Measurements from ENCODE around the gene DIPK2A.
A peak's percentile ranks its signal among the peaks of the same experiment; 100 is the strongest.

DIPK2A gene, protein sequence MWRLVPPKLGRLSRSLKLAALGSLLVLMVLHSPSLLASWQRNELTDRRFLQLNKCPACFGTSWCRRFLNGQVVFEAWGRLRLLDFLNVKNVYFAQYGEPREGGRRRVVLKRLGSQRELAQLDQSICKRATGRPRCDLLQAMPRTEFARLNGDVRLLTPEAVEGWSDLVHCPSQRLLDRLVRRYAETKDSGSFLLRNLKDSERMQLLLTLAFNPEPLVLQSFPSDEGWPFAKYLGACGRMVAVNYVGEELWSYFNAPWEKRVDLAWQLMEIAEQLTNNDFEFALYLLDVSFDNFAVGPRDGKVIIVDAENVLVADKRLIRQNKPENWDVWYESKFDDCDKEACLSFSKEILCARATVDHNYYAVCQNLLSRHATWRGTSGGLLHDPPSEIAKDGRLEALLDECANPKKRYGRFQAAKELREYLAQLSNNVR

DNA sequence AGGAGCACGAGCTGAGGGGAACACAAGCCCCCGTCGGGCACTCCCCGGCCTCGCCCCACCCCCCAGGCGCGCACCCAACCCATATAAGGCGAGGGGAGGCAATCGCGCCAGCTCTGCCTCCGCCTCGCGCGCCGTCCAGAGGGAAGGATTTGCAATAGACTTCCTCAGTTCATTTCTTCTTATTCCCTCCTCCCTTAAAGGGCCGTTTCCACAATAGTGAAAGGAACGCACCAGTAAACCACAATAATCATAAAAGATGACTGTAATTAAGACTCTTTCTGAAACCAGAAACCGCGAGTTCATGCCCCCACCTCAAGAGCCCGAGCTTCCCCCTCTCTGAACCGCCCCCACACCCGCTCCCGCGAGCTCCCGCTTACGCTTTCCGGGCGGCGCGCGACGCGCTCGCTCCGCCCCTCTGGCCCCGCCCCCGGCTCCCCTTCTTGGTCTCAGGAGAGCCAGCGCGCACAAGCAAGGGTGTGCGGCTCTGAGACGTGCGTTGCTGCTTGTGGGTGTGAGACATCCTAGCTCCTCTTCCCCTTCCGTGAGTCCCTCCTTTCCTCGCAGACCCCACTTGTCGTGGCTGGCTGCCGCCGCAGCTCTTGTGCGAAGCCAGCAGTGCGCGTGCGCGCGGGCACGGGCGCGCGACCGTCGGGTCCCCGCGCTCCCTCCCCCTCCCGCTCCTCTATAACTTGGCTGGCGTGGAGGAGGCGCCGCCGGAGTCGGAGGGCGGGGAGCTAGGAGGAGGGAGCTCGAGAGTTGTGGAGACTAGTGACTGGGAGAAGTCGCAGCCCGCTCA lies at the start of gene DIPK2A:
Gene DIPK2A (plus strand): TSS at position 465 of the 796 bp plus-strand sequence. CDS start 510 bp downstream, outside the sequence.
- Histone ChIP-seq H3K27me3 (ENCODE audit: control insufficient read depth, insufficient read depth, low read length) (no peaks in the 10 kb centered on the region), H3K9ac (ENCODE audit: low read length) (peak within 1 kb of the TSS; percentile 84), H3K4me1 (ENCODE audit: control insufficient read depth, insufficient read depth, low read length) (peaks cover 5% of the 10 kb centered on the region), H3K4me3 (ENCODE audit: low read length) (peak within 1 kb of the TSS; percentile 76), H3K9me3 (ENCODE audit: control insufficient read depth, low read length) (no peaks in the 10 kb centered on the region), H3K36me3 (ENCODE audit: control insufficient read depth, insufficient read depth, low read length) (no peaks in the 10 kb centered on the region)

DNA sequence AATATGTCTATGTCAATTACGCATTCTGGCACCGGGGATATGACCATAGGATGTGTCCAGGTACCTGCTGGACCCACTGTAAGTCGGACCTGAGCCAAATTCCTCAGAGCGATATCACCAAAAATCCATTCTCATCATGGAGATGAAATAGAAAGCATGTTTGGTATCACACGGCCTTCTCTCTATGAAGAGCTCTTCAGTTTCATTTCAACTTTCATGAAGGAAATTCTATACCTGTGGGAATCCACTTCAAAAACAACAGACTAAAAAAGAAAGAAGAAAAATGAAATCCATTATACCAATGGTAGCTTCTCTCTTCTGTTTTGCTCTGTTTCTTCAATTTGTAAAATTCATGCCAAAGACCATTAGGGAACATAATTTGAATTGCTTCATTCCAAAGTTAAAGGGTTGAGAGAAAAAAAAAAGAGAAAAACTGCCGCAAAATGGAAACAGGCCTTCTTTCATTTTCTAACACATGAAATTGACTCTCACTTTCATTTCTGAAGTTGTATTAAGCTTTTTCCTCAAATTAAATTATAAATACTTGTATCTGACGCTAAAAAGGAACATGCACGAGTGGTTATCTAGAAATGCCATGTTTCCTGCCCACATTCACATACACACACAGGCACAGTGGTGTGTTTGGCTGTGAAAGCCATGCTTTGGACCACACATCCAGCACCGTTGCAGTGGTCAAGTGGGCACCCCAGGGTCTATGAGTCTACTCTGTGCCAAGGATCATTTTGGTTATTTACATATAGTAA lies 46.9 kb upstream of the DIPK2A start:
- H3K9me3 ChIP-seq (ENCODE audit: control insufficient read depth, low read length) = no peaks in the 10 kb centered on the region
- H3K9ac ChIP-seq (ENCODE audit: low read length) = no peak overlapping the region
- H3K4me3 ChIP-seq (ENCODE audit: low read length) = no peak overlapping the region
- H3K4me1 ChIP-seq (ENCODE audit: control insufficient read depth, insufficient read depth, low read length) = no peaks in the 10 kb centered on the region
- no peaks in the 10 kb centered on the region for H3K36me3 ChIP-seq (ENCODE audit: control insufficient read depth, insufficient read depth, low read length)
- H3K27me3 ChIP-seq (ENCODE audit: control insufficient read depth, insufficient read depth, low read length) = no peaks in the 10 kb centered on the region

DNA sequence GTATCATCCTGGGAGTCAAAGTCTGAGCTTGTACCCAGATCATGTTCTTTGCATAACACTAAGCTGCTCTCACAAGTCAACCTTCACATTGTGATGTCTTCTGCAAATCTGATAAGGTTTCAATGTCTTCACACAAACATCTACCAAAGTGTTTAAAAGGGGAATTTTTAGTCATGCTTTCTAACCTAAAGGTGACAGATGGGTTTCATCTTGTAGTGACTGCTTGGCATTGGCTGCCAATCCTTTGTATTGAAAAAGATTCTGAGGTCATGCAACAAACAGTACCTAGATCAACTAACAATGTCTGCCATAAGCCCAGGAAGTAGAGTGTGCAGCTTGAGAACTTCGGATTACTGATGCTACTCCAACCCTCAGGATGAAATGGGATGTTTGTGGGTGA lies 43.6 kb upstream of the DIPK2A start:
- Histone ChIP-seq H3K36me3 (ENCODE audit: control insufficient read depth, insufficient read depth, low read length) (no peaks in the 10 kb centered on the region), H3K4me1 (ENCODE audit: control insufficient read depth, insufficient read depth, low read length) (no peaks in the 10 kb centered on the region), H3K27me3 (ENCODE audit: control insufficient read depth, insufficient read depth, low read length) (no peaks in the 10 kb centered on the region), H3K9me3 (ENCODE audit: control insufficient read depth, low read length) (no peaks in the 10 kb centered on the region), H3K4me3 (ENCODE audit: low read length) (no peak overlapping the region), H3K9ac (ENCODE audit: low read length) (no peak overlapping the region)

DNA sequence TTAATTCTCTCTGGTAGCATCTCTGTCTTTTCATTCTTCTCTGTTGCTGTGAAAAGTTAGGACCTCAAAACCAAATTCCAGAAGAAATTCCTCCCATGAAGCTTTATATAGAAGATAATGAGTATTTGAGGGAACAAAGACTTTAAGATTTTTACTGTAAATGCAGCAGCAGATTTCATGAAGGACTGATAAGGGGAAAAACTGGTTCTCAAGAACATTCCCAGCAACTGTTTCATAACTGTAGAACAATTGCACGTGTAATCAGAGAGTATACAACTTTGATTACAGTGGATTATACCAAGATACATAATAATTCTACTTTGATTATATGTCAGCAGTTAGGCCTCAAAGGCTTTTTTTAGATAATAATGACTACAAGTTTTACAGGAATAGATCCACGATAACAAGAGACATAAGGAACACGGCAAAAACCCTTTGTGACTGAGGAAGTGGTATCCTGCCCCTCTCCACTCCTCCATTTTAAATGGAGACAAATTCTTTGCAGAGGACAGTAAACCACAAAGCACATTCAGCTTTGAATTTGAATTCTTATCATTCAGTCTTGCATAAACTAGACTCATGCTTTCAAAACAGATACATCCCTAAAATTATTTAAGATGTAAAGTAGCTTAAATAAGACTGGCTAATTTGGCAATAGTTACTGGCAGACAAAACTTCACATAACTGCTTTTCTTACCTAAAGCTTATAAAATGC lies 42.9 kb upstream of the DIPK2A start:
- no peak overlapping the region for H3K9ac ChIP-seq (ENCODE audit: low read length)
- no peak overlapping the region for H3K4me3 ChIP-seq (ENCODE audit: low read length)
- H3K4me1 ChIP-seq (ENCODE audit: control insufficient read depth, insufficient read depth, low read length) = no peaks in the 10 kb centered on the region
- H3K9me3 ChIP-seq (ENCODE audit: control insufficient read depth, low read length) = no peaks in the 10 kb centered on the region
- no peaks in the 10 kb centered on the region for H3K27me3 ChIP-seq (ENCODE audit: control insufficient read depth, insufficient read depth, low read length)
- no peaks in the 10 kb centered on the region for H3K36me3 ChIP-seq (ENCODE audit: control insufficient read depth, insufficient read depth, low read length)

DNA sequence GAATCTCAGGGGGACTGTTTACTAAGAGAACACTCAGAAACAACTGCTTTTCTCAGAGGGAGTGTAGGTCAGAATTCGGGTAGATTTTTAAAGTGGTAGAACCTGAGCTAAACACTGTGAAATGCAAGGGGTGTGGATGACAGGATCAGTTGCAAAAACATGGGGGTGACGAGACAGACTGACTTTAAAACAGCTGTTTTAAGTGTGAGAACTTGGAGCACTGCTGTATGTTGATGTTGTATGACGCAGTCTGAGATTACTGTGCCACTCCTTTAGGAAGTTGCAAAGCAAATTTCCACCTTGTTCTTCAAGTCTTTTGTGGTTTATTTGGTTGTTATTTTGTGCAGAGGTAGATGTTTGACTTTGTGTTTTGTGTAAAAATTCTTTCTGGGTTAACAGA lies 36.8 kb upstream of the DIPK2A start:
- Histone ChIP-seq H3K27me3 (ENCODE audit: control insufficient read depth, insufficient read depth, low read length) (no peaks in the 10 kb centered on the region), H3K4me3 (ENCODE audit: low read length) (no peak overlapping the region), H3K9me3 (ENCODE audit: control insufficient read depth, low read length) (no peaks in the 10 kb centered on the region), H3K36me3 (ENCODE audit: control insufficient read depth, insufficient read depth, low read length) (no peaks in the 10 kb centered on the region), H3K9ac (ENCODE audit: low read length) (no peak overlapping the region), H3K4me1 (ENCODE audit: control insufficient read depth, insufficient read depth, low read length) (no peaks in the 10 kb centered on the region)

DNA sequence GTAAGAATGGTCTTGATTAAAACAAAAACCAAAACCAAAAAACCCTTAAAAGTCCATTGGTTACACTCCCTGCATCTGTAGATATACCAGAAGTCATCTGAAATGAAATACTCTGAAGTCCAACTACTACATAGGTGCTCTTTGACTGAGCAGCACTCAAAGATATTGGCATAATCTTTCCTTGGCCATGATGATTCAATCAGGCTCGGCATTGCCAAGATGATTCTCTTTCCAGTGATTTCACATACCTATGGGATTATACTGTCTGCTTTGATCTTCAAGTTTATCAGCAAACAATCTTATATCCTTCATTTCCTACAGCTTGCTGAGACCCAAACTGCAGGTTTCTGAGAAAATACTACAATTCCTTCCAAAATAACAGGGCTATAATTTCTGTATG lies 35.9 kb upstream of the DIPK2A start:
- Histone ChIP-seq H3K9me3 (ENCODE audit: control insufficient read depth, low read length) (no peaks in the 10 kb centered on the region), H3K9ac (ENCODE audit: low read length) (no peak overlapping the region), H3K27me3 (ENCODE audit: control insufficient read depth, insufficient read depth, low read length) (no peaks in the 10 kb centered on the region), H3K4me1 (ENCODE audit: control insufficient read depth, insufficient read depth, low read length) (no peaks in the 10 kb centered on the region), H3K4me3 (ENCODE audit: low read length) (no peak overlapping the region), H3K36me3 (ENCODE audit: control insufficient read depth, insufficient read depth, low read length) (no peaks in the 10 kb centered on the region)

DNA sequence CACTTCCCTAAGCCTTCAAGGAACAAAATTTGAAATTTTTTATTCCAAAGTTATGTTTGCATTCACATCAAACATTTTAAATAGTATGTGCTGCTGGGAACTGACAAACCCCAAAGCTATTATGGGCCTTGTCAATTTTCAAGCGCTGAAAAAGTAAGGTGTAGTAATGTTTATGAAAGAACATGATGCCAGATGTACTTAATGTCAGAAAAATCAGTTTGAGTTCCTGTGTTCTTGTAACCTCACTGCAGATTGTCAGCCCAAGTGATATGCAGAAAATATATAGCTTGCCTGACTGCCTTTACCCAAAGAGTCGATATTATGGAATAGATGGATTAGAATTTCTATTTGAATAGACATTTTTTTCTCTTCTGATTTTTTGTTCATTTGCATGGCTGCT lies 20.8 kb upstream of the DIPK2A start:
- Histone ChIP-seq H3K4me3 (ENCODE audit: low read length) (no peak overlapping the region), H3K9ac (ENCODE audit: low read length) (no peak overlapping the region), H3K4me1 (ENCODE audit: control insufficient read depth, insufficient read depth, low read length) (no peaks in the 10 kb centered on the region), H3K36me3 (ENCODE audit: control insufficient read depth, insufficient read depth, low read length) (no peaks in the 10 kb centered on the region), H3K9me3 (ENCODE audit: control insufficient read depth, low read length) (no peaks in the 10 kb centered on the region), H3K27me3 (ENCODE audit: control insufficient read depth, insufficient read depth, low read length) (no peaks in the 10 kb centered on the region)

DNA sequence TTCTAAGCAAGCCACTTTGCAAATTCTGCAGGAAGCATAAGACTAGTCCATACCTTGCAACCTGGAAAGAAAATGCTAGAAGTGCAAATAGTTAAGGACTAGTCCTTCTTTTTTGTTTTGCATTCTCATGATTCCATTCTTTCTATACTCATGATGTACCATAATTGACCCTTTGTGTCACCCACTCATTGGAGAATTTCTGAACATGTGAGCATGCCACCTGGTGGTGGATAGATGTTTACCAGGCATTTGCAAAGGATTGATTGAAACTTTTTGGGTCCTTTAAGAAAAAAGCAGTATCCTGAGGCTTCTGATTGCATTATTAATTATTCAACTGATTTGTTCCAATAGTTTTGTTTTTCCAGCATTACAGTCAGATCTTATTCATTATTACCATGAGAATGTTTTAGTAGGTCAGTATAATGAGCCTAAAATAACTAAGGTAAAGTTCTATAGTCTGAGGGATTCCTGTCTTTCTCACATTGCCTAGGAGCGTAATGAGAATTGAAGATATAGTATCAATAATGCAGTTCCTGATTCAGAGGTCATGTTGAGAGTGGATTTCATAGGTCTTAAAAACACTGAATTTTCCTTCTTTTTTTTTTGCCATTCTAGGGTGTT lies 20.2 kb upstream of the DIPK2A start:
- H3K4me3 ChIP-seq (ENCODE audit: low read length) = no peak overlapping the region
- H3K9ac ChIP-seq (ENCODE audit: low read length) = no peak overlapping the region
- no peaks in the 10 kb centered on the region for H3K27me3 ChIP-seq (ENCODE audit: control insufficient read depth, insufficient read depth, low read length)
- H3K36me3 ChIP-seq (ENCODE audit: control insufficient read depth, insufficient read depth, low read length) = no peaks in the 10 kb centered on the region
- no peaks in the 10 kb centered on the region for H3K9me3 ChIP-seq (ENCODE audit: control insufficient read depth, low read length)
- H3K4me1 ChIP-seq (ENCODE audit: control insufficient read depth, insufficient read depth, low read length) = no peaks in the 10 kb centered on the region

DNA sequence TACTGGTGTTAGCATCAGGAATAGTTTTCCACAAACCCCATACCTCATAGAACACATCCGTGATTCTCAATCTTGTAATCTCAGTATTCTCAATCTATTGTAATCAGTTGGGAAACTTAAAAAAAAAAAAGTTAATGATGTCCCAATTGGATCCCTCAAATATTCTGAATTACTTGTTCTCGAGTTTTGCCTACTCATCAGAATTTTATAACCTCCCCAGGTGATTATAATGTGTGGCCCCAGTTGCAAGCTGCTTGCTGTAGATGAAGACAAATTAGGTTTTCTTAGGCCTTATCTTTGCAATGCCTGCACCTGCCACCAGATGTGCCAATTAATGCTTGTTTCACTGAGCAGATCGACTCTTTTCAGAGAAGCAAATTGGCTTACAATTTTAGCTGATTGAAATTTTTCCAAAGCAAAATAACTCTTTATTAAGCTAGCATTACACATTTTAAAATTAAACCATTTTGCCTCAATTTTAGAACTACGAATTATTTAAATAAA lies 19.0 kb upstream of the DIPK2A start:
- Histone ChIP-seq H3K36me3 (ENCODE audit: control insufficient read depth, insufficient read depth, low read length) (no peaks in the 10 kb centered on the region), H3K4me3 (ENCODE audit: low read length) (no peak overlapping the region), H3K4me1 (ENCODE audit: control insufficient read depth, insufficient read depth, low read length) (no peaks in the 10 kb centered on the region), H3K9me3 (ENCODE audit: control insufficient read depth, low read length) (no peaks in the 10 kb centered on the region), H3K9ac (ENCODE audit: low read length) (no peak overlapping the region), H3K27me3 (ENCODE audit: control insufficient read depth, insufficient read depth, low read length) (no peaks in the 10 kb centered on the region)

DNA sequence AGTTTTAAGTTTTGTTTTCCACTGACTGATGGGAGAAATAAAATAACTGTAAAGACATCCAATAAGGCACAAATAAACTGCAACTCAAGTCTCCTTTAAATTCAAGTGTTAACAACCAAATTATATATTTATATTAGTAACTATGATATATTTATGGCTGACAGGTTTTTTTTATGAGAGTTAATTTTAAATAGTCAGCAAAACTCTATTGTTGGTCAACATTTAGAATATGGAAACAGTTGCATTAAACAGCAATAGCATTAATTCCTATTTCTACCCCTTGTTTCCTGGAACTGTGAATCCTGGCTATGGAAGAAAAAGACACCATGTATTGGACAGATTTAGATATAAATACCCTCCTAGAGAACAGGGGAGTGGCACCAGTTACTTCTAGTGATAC lies 16.5 kb upstream of the DIPK2A start:
- Histone ChIP-seq H3K4me3 (ENCODE audit: low read length) (no peak overlapping the region), H3K36me3 (ENCODE audit: control insufficient read depth, insufficient read depth, low read length) (no peaks in the 10 kb centered on the region), H3K9me3 (ENCODE audit: control insufficient read depth, low read length) (no peaks in the 10 kb centered on the region), H3K27me3 (ENCODE audit: control insufficient read depth, insufficient read depth, low read length) (no peaks in the 10 kb centered on the region), H3K9ac (ENCODE audit: low read length) (no peak overlapping the region), H3K4me1 (ENCODE audit: control insufficient read depth, insufficient read depth, low read length) (no peaks in the 10 kb centered on the region)

DNA sequence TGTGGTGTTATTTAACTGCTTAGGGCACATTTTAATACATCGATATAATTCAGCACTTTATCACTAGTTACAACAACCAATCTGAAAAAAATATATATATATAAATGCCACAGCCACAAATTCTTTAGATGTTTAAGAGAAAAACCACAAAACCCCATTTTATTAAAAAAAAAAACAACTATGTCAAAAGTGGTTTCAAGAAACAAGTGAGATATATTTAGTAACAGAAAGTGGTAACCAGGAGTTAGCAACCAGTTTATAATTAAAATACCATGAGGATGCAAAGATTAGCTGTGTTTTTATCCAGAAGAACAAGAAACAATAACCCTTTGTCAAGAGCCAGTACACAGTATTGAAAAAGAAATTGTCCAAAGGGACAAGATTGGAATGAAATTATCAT lies 14.8 kb upstream of the DIPK2A start:
- Histone ChIP-seq H3K27me3 (ENCODE audit: control insufficient read depth, insufficient read depth, low read length) (no peaks in the 10 kb centered on the region), H3K4me1 (ENCODE audit: control insufficient read depth, insufficient read depth, low read length) (no peaks in the 10 kb centered on the region), H3K9ac (ENCODE audit: low read length) (no peak overlapping the region), H3K36me3 (ENCODE audit: control insufficient read depth, insufficient read depth, low read length) (no peaks in the 10 kb centered on the region), H3K9me3 (ENCODE audit: control insufficient read depth, low read length) (no peaks in the 10 kb centered on the region), H3K4me3 (ENCODE audit: low read length) (no peak overlapping the region)
